ENCODE results near the gene TMSB15C. TPM values are rescaled to one million over a fixed set of nuclear protein-coding genes. Genes with fewer than 3 reads are reported as not detected.
A peak's percentile ranks its signal among the peaks of the same experiment; 100 is the strongest.
"Not testable (repeated sequence)": the region's sequence is repeated elsewhere in the genome, so short reads cannot be mapped to it uniquely, and the experiment has no call there.

The TMSB15C gene
- total RNA-seq, 4 donors from 2014 or later, result 1.5 to 4.4 (median 2.4) TPM

DNA sequence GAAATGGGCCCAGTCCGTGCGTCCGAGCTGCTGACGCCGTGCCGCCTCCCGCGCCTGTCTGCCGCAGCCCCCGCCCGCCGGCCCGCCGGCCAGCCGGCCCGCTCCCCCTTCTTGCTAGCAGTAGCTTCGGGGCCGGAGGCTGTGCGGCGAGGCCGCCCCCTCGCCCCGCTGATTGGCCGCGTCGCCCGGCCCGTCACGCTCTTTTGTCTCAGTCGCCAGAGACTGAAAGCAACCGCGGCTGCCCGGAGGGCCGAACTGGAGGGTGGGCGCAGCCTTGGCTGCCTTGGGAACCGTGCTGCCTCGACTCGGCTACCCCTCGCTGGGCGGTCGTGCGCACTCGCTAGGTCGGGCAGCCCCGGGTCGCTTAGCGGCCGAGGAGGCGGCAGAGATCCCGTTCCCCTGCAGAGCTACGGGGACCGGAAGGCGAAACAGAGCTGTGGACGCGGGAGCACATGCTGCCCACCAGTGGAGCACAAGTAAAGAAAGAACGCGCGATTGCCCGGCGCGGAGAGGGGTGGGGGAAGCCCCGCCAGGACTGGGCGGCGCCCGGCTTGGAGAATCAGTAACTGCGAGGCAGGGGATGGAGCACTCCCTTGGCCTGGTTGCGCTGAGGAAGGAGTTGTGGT is 36.4 kb upstream of the TMSB15C start, which contains the start of gene ZCCHC18:
Gene ZCCHC18 (plus strand): TSS at position 198 of the 626 bp plus-strand sequence. CDS start 1,589 bp downstream, outside the sequence.
- ATAC-seq, result peak; percentile 84
- Histone ChIP-seq H3K27me3 (no peaks in the 10 kb centered on the region), H3K27ac (peak within 1 kb of the TSS; percentile 60 to 87 (median 84)), H3K9me3 (no peaks in the 10 kb centered on the region), H3K4me1 (peaks cover 0 to 14% (median 0%) of the 10 kb centered on the region in 3 donors), H3K4me3 (peak within 1 kb of the TSS; percentile 60 to 62), H3K36me3 (no peaks in the 10 kb centered on the region)
- WGBS, 2 donors (ENCODE audit: low coverage in 1 of 2), result no CpG with 5 or more reads among the region's 67 CpGs
- TF ChIP-seq POLR2A (IDR thresholded peaks at IDR 0.05) (no peak), EP300 (IDR thresholded peaks at IDR 0.05) (no peak), POLR2AphosphoS5 (IDR thresholded peaks at IDR 0.05) (no peak)
- TF ChIP-seq, protein P1, sequence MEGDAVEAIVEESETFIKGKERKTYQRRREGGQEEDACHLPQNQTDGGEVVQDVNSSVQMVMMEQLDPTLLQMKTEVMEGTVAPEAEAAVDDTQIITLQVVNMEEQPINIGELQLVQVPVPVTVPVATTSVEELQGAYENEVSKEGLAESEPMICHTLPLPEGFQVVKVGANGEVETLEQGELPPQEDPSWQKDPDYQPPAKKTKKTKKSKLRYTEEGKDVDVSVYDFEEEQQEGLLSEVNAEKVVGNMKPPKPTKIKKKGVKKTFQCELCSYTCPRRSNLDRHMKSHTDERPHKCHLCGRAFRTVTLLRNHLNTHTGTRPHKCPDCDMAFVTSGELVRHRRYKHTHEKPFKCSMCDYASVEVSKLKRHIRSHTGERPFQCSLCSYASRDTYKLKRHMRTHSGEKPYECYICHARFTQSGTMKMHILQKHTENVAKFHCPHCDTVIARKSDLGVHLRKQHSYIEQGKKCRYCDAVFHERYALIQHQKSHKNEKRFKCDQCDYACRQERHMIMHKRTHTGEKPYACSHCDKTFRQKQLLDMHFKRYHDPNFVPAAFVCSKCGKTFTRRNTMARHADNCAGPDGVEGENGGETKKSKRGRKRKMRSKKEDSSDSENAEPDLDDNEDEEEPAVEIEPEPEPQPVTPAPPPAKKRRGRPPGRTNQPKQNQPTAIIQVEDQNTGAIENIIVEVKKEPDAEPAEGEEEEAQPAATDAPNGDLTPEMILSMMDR (IDR thresholded peaks at IDR 0.05), result no peak

DNA sequence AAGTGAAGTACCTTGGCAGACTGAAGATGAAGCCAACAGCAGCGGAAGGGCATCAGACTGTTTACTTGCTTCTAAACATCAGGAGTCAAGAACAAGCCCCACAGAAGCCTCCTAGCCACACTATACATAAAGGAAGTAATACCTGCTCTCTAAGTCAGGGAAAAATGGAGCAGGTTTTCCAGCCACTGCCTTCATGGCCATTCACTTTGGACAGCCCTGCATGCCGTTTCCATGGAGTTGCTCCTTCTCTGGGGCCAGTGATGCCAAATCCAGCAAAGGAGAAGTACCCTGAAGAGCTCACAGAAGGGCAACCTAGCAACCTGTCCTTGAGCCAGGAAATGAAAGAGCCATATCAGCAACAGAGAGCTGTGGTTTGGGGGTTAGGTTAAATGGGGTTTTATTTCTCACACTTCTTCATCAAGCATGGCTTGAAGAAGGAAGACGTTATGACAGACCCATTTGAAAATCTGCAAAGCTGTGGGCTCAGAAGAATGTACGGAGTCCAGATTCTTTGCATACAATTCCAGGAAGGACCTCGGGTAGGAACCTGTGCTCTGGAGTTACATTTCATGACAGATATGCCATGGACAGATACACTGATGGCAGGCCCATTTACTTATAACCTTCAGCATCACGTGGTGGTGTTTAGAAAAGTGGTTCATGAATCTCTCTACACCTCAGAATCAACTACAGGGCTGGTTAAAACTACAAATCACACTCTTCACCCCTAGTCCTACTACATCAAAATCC is 34.6 kb upstream of the TMSB15C start:
- H3K36me3 ChIP-seq, H3K9me3 ChIP-seq, H3K27me3 ChIP-seq, ATAC-seq, H3K4me3 ChIP-seq, H3K27ac ChIP-seq: not testable (repeated sequence)
- WGBS, 2 donors (ENCODE audit: low coverage in 1 of 2), result 61 to 94% methylated on average over 2 to 6 of the region's 6 CpGs
- peaks cover 0 to 14% (median 0%) of the 10 kb centered on the region in 3 donors for H3K4me1 ChIP-seq

DNA sequence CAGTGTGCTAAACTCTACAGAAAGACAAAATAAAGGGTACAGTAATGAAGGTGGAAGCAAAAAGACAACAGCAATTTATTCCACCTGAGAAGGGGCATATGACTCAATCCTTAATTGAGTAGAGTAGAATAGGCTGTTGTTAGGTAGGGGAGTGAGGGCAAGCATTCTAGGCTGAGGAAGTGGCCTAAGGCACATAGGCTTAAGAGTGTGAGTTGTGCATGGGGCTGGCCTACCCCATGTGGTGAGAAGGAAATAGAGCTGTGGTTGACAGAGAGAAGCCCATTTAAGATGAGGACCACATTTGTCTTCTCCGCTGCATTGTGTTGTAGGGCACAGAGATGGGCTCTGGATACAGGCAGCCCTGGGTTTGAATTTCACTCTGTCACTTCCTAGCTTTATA is 32.9 kb upstream of the TMSB15C start:
- H3K9me3 ChIP-seq, result no peaks in the 10 kb centered on the region
- no peak overlapping the region for H3K4me3 ChIP-seq
- ATAC-seq, result no peak
- H3K27me3 ChIP-seq, result no peaks in the 10 kb centered on the region
- no peak overlapping the region for H3K27ac ChIP-seq
- no peaks in the 10 kb centered on the region for H3K36me3 ChIP-seq
- WGBS, 2 donors (ENCODE audit: low coverage in 1 of 2), result 100% methylated on average over 1 of the region's 1 CpG
- TF ChIP-seq POLR2A (IDR thresholded peaks at IDR 0.05), result no peak
- TF ChIP-seq POLR2AphosphoS5 (IDR thresholded peaks at IDR 0.05), result no peak
- TF ChIP-seq, protein P1 (IDR thresholded peaks at IDR 0.05), result no peak
- TF ChIP-seq EP300 (IDR thresholded peaks at IDR 0.05), result no peak
- peaks cover 0 to 13% (median 0%) of the 10 kb centered on the region in 3 donors for H3K4me1 ChIP-seq

GRCh38 chrX:104105330-104106262 is 29.6 kb upstream of the TMSB15C start:
- Histone ChIP-seq H3K36me3 (no peaks in the 10 kb centered on the region), H3K27me3 (no peaks in the 10 kb centered on the region), H3K4me1 (no peaks in the 10 kb centered on the region), H3K27ac (no peak overlapping the region), H3K9me3 (no peaks in the 10 kb centered on the region), H3K4me3 (no peak overlapping the region)
- no peak for ATAC-seq
- no peak for TF ChIP-seq EP300 (IDR thresholded peaks at IDR 0.05)
- no peak for TF ChIP-seq POLR2A (IDR thresholded peaks at IDR 0.05)
- TF ChIP-seq POLR2AphosphoS5 (IDR thresholded peaks at IDR 0.05), result no peak
- TF ChIP-seq, protein P1 (IDR thresholded peaks at IDR 0.05), result no peak
- WGBS, 2 donors (ENCODE audit: low coverage in 1 of 2), result 50 to 78% methylated on average over 5 of the region's 11 CpGs

- TF ChIP-seq POLR2AphosphoS5 (IDR thresholded peaks at IDR 0.05) (no peak), POLR2A (IDR thresholded peaks at IDR 0.05) (no peak), EP300 (IDR thresholded peaks at IDR 0.05) (no peak)
- TF ChIP-seq, protein P1 (IDR thresholded peaks at IDR 0.05), result no peak
- Histone ChIP-seq H3K9me3 (no peaks in the 10 kb centered on the region), H3K4me1 (no peaks in the 10 kb centered on the region), H3K36me3 (no peaks in the 10 kb centered on the region), H3K27ac (no peak overlapping the region), H3K27me3 (no peaks in the 10 kb centered on the region), H3K4me3 (no peak overlapping the region)
- no peak for ATAC-seq
- 88 to 100% methylated on average over 1 to 3 of the region's 10 CpGs for WGBS, 2 donors (ENCODE audit: low coverage in 1 of 2)
Observed at GRCh38 chrX:104104676-104105075, 28.6 kb upstream of the TMSB15C start.

Data from gastroesophageal sphincter (tissue), 4 donors.